ENCODE measurements around the gene AAK1. TPM values are rescaled to one million over a fixed set of nuclear protein-coding genes. Genes with fewer than 3 reads are reported as not detected.

AAK1 gene
- polyA plus RNA-seq, 1 donor (not counting 4 experiments of a cell fraction or from before 2014, with no cell fraction given) = 12.3 TPM

DNA sequence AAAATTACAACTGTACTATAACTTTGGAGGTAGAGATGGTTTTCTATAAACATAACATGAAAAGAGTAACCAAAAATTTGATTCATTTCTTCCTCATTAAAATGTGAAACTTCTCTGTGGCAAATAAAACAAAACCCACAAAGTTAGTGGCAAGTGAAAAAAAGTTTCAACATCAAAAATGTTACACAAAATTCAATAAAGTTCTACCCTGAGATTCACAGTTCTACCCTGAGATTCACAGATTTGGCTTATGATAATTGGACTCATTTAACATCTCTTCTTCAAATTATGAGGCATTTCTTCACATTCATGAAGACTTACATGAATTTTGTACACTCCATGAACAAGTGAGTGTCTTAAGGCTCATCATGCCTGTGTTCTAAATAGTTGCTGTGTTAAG is 51.0 kb downstream of the AAK1 start:
- dilution Hi-C loops (cut with MboI; ENCODE audit: extremely low pct_ligation_motif_present, low sequenced_read_pairs) = no loop called here
- H3K36me3 ChIP-seq (ENCODE audit: control insufficient read depth in 2 of 2, extremely low read depth in 1 of 2, insufficient read depth in 2 of 2, low read length in 2 of 2) = no peaks in the 10 kb centered on the region

DNA sequence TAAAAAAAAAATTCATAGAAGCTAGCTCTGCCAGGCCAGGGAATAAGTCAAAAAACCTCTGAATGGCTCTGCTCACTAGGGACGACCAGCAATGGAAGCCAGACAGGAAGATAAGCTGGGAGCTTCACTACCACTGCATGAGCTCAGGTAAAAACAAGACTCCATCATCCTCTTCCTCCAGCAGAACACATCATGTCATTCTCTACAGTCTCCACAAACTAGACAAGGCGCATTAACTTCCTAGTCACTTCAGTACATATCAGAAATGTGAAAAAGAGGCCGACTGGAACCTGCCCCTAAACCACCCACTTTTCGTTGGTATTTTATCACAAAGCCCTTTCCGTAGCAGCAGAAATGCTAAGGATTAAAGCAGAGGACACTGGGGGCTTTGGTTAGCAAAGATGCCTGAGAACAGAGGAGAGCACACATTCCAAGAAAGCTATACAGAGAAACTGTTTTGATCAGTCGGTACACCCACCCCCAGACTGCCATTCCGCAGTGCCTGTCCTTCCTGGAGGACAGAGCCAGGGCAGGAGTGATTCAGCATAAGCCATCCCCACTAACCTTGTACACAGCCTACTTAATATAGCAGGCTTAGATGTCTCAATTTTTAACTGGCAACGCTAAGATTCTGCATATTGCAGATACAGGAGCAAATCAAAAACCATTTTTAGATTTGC is 53.4 kb downstream of the AAK1 start:
- dilution Hi-C loops (cut with MboI; ENCODE audit: extremely low pct_ligation_motif_present, low sequenced_read_pairs) = no loop called here
- TF ChIP-seq, protein P1, sequence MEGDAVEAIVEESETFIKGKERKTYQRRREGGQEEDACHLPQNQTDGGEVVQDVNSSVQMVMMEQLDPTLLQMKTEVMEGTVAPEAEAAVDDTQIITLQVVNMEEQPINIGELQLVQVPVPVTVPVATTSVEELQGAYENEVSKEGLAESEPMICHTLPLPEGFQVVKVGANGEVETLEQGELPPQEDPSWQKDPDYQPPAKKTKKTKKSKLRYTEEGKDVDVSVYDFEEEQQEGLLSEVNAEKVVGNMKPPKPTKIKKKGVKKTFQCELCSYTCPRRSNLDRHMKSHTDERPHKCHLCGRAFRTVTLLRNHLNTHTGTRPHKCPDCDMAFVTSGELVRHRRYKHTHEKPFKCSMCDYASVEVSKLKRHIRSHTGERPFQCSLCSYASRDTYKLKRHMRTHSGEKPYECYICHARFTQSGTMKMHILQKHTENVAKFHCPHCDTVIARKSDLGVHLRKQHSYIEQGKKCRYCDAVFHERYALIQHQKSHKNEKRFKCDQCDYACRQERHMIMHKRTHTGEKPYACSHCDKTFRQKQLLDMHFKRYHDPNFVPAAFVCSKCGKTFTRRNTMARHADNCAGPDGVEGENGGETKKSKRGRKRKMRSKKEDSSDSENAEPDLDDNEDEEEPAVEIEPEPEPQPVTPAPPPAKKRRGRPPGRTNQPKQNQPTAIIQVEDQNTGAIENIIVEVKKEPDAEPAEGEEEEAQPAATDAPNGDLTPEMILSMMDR (optimal IDR thresholded peaks at IDR 0.05 in 1 of 3, IDR thresholded peaks at IDR 0.05 in 1 of 3, conservative IDR thresholded peaks at IDR 0.05 in 1 of 3; ENCODE audit: extremely low read depth in 1 of 3, insufficient read depth in 2 of 3, low read length in 3 of 3) = no peak
- no peak for TF ChIP-seq EZH2 (IDR thresholded peaks at IDR 0.05; ENCODE audit: low read length)
- Histone ChIP-seq H3K27ac (ENCODE audit: control insufficient read depth, insufficient read depth, low read length) (no peak overlapping the region), H3K4me1 (ENCODE audit: control insufficient read depth, extremely low read depth, insufficient read depth, low read length) (no peaks in the 10 kb centered on the region), H3K4me3 (ENCODE audit: control insufficient read depth in 2 of 3, extremely low read depth in 1 of 3, insufficient read depth in 2 of 3, low read depth in 1 of 3, low read length in 3 of 3) (no peak overlapping the region), H2AFZ (ENCODE audit: control insufficient read depth, low read length) (no peak overlapping the region), H4K20me1 (ENCODE audit: control insufficient read depth, extremely low read depth, insufficient read depth, low read length) (no peaks in the 10 kb centered on the region), H3K36me3 (ENCODE audit: control insufficient read depth in 2 of 2, extremely low read depth in 1 of 2, insufficient read depth in 2 of 2, low read length in 2 of 2) (peaks cover 0 to 1% of the 10 kb centered on the region in 2 experiments), H3K4me2 (ENCODE audit: control insufficient read depth, extremely low read depth, insufficient read depth, low read depth, low read length) (no peak overlapping the region), H3K9ac (ENCODE audit: control insufficient read depth, extremely low read depth, insufficient read depth, low read length) (no peak overlapping the region), H3K9me3 (ENCODE audit: control insufficient read depth, low read depth, low read length) (no peaks in the 10 kb centered on the region), H3K9me1 (ENCODE audit: control insufficient read depth, extremely low read depth, insufficient read depth, low read length) (peaks cover 4% of the 10 kb centered on the region), H3K27me3 (ENCODE audit: control insufficient read depth, extremely low read depth, insufficient read depth, low read length) (no peaks in the 10 kb centered on the region), H3K79me2 (ENCODE audit: control insufficient read depth, insufficient read depth, low read length) (peaks cover 12% of the 10 kb centered on the region)
- FAIRE-seq (no peak), DNase-seq (ENCODE audit: low read depth, low spot score) (no peak)

More for the DNA sequence above, 51.0 kb downstream of the AAK1 start:
- DNase-seq (ENCODE audit: low read depth, low spot score) (no peak), FAIRE-seq (no peak)
- Histone ChIP-seq H3K9me3 (ENCODE audit: control insufficient read depth, low read depth, low read length) (no peaks in the 10 kb centered on the region), H2AFZ (ENCODE audit: control insufficient read depth, low read length) (no peak overlapping the region), H3K4me2 (ENCODE audit: control insufficient read depth, extremely low read depth, insufficient read depth, low read depth, low read length) (no peak overlapping the region), H3K27me3 (ENCODE audit: control insufficient read depth, extremely low read depth, insufficient read depth, low read length) (no peaks in the 10 kb centered on the region), H3K4me1 (ENCODE audit: control insufficient read depth, extremely low read depth, insufficient read depth, low read length) (no peaks in the 10 kb centered on the region), H3K9me1 (ENCODE audit: control insufficient read depth, extremely low read depth, insufficient read depth, low read length) (peaks cover 4% of the 10 kb centered on the region), H3K27ac (ENCODE audit: control insufficient read depth, insufficient read depth, low read length) (no peak overlapping the region), H3K79me2 (ENCODE audit: control insufficient read depth, insufficient read depth, low read length) (peaks cover 10% of the 10 kb centered on the region), H3K9ac (ENCODE audit: control insufficient read depth, extremely low read depth, insufficient read depth, low read length) (no peak overlapping the region), H4K20me1 (ENCODE audit: control insufficient read depth, extremely low read depth, insufficient read depth, low read length) (no peaks in the 10 kb centered on the region), H3K4me3 (ENCODE audit: control insufficient read depth in 2 of 3, extremely low read depth in 1 of 3, insufficient read depth in 2 of 3, low read depth in 1 of 3, low read length in 3 of 3) (no peak overlapping the region)
- no peak for TF ChIP-seq EZH2 (IDR thresholded peaks at IDR 0.05; ENCODE audit: low read length)
- TF ChIP-seq, protein P1 (optimal IDR thresholded peaks at IDR 0.05 in 1 of 3, IDR thresholded peaks at IDR 0.05 in 1 of 3, conservative IDR thresholded peaks at IDR 0.05 in 1 of 3; ENCODE audit: extremely low read depth in 1 of 3, insufficient read depth in 2 of 3, low read length in 3 of 3) = no peak

All from keratinocyte (primary cell).